B cell (primary cell): ENCODE results near the gene S100A10. TPM values are rescaled to one million over a fixed set of nuclear protein-coding genes. Genes with fewer than 3 reads are reported as not detected.

ENCODE experiments used
- ATAC-seq: fragments of 200-7000 bp; cut with Tn5 transposase; one replicate; pipeline ENCODE4 v1.10.0; 2021; ENCODE audit warnings: low read depth, mild to moderate bottlenecking, moderate number of reproducible peaks, moderate library complexity
- CTCF ChIA-PET: fragments of 350-600 bp; sonication (Branson Sonifier 250); formaldehyde crosslinking; loops from one replicate; lab custom pipeline; 2021; ENCODE audit warnings: antibody characterized with exemption, inconsistent platforms; lab: Charles Lee
- POLR2A ChIA-PET: fragments of 350-600 bp; sonication (Branson Sonifier 250); formaldehyde crosslinking; loops from one replicate; lab custom pipeline; 2021; ENCODE audit warnings: antibody characterized with exemption; lab: Charles Lee
- DNase-seq: peaks from one replicate; pipeline ENCODE4 v3.0.0; 2013
- H2AFZ ChIP-seq: 2 replicates; pipeline ENCODE4 v1.6.1; 2012; ENCODE audit warnings: mild to moderate bottlenecking, low read depth, low read length; ENCODE audit not compliant: insufficient read depth, poor library complexity, severe bottlenecking
- H3K27ac ChIP-seq, 2 donors: 1 replicate in 1 of 2; 2 replicates in 1 of 2; pipeline ENCODE4 v1.5.1; 2012 to 2013; ENCODE audit warnings: low read length in 2 of 2, mild to moderate bottlenecking in 2 of 2, moderate library complexity in 1 of 2
- H3K27me3 ChIP-seq, 4 experiments: fragments of 200-600 bp in 1 of 4; sonication (generic) in 1 of 4; replicated peaks in 1 of 4; 1 replicate in 2 of 4; 2 replicates in 2 of 4; pipeline versions ENCODE4 v1.6.1 to v1.7.0; 2013 to 2016; ENCODE audit warnings: low read length in 3 of 4, mild to moderate bottlenecking in 2 of 4, mixed read lengths in 1 of 4, moderate library complexity in 1 of 4; ENCODE audit not compliant: insufficient read depth in 4 of 4, control insufficient read depth in 3 of 4; ENCODE audit errors: control extremely low read depth in 1 of 4
- H3K36me3 ChIP-seq, 2 experiments: replicated peaks in 1 of 2; 1 replicate in 1 of 2; 2 replicates in 1 of 2; pipeline versions ENCODE4 v1.6.1 to v1.7.1; 2013; ENCODE audit warnings: low read length in 1 of 2; ENCODE audit not compliant: insufficient read depth in 2 of 2, control insufficient read depth in 1 of 2; ENCODE audit errors: control extremely low read depth in 1 of 2, extremely low read depth in 1 of 2
- H3K4me1 ChIP-seq, 2 donors: fragments of 200-600 bp in 1 of 2; sonication (generic) in 1 of 2; 1 replicate in 1 of 2; 2 replicates in 1 of 2; pipeline versions ENCODE4 v1.5.1 to v1.6.1; 2013 to 2017; ENCODE audit warnings: low read length in 2 of 2; ENCODE audit not compliant: control insufficient read depth in 2 of 2, insufficient read depth in 2 of 2
- H3K4me2 ChIP-seq: replicated peaks from 2 replicates; pipeline ENCODE3; 2012; ENCODE audit warnings: mild to moderate bottlenecking, low read depth, low read length; ENCODE audit not compliant: poor library complexity, severe bottlenecking
- H3K4me3 ChIP-seq, 5 experiments: fragments of 200-600 bp in 1 of 5; sonication (generic) in 1 of 5; 1 replicate in 3 of 5; 2 replicates in 2 of 5; pipeline versions ENCODE4 v1.5.1 to v1.7.0; 2011 to 2016; ENCODE audit warnings: low read length in 4 of 5, mild to moderate bottlenecking in 4 of 5, low read depth in 2 of 5, control low read depth in 1 of 5, moderate library complexity in 1 of 5; ENCODE audit not compliant: insufficient read depth in 1 of 5; ENCODE audit errors: control extremely low read depth in 1 of 5, extremely low read depth in 1 of 5
- H3K79me2 ChIP-seq: fragments of 200-600 bp; sonication (generic); one replicate; pipeline ENCODE4 v1.6.0; 2016; ENCODE audit warnings: low read length; ENCODE audit not compliant: control insufficient read depth, insufficient read depth
- H3K9ac ChIP-seq: fragments of 200-600 bp; sonication (generic); 2 replicates; pipeline ENCODE4 v1.6.1; 2017; ENCODE audit warnings: mild to moderate bottlenecking, low read length, moderate library complexity
- H3K9me3 ChIP-seq, 3 donors: one replicate each; pipeline versions ENCODE4 v1.6.1 to v1.7.1; 2013; ENCODE audit warnings: low read length in 2 of 3; ENCODE audit not compliant: control insufficient read depth in 2 of 3, insufficient read depth in 1 of 3; ENCODE audit errors: control extremely low read depth in 1 of 3
- H4K20me1 ChIP-seq: 2 replicates; pipeline ENCODE4 v1.6.0; 2012; ENCODE audit warnings: mild to moderate bottlenecking, low read length; ENCODE audit not compliant: insufficient read depth, control insufficient read depth, poor library complexity, severe bottlenecking
- H3K27ac Mint-ChIP-seq: one replicate; pipeline ENCODE4 v1.8.0; 2021; ENCODE audit warnings: mixed read lengths
- H3K27me3 Mint-ChIP-seq: one replicate; pipeline ENCODE4 v1.8.0; 2021; ENCODE audit warnings: mixed read lengths
- H3K4me1 Mint-ChIP-seq: one replicate; pipeline ENCODE4 v1.8.0; 2021; ENCODE audit warnings: mixed read lengths
- H3K4me3 Mint-ChIP-seq: one replicate; pipeline ENCODE4 v1.8.0; 2021; ENCODE audit warnings: mixed read lengths
- H3K9me3 Mint-ChIP-seq: one replicate; pipeline ENCODE4 v1.8.0; 2022; ENCODE audit warnings: mixed read lengths; ENCODE audit not compliant: insufficient read depth
- EZH2 ChIP-seq: IDR thresholded peaks from 2 replicates; pipeline ENCODE4 v1.6.1; 2012; ENCODE audit warnings: borderline replicate concordance, low read depth, mild to moderate bottlenecking, moderate library complexity, low read length; ENCODE audit not compliant: insufficient read depth, poor library complexity, severe bottlenecking
- WGBS: methylation state at CpG from one replicate; pipeline ENCODE4 v1.1.5; 2013; ENCODE audit warnings: missing lambda C conversion rate; ENCODE audit not compliant: insufficient coverage; 5-methylcytosine and 5-hydroxymethylcytosine counted together
- intact Hi-C: fragments of 100-400 bp; cut with micrococcal nuclease; formaldehyde crosslinking; loops from one replicate; pipeline ENCODE4 v1.10.0; 2022
- polyA plus RNA-seq: library from polyadenylated mRNA; depleted of rRNA; stranded (reverse); fragments of >200 nt; gene quantifications from 2 replicates; pipeline ENCODE4 v1.2.3, GENCODE V29; 2012
- total RNA-seq, 2 donors: library from RNA; stranded (reverse); fragments of 120-200 nt in 1 of 2; gene quantifications; 1 replicate in 1 of 2; 2 replicates in 1 of 2; pipeline versions ENCODE4 v1.2.3 to v1.2.4, GENCODE V29; 2013 to 2022
- TF ChIP-seq, protein P1 (sequence below): fragments of 200-600 bp; IDR thresholded peaks from one replicate; pipeline ENCODE4 v1.8.0; 2022; ENCODE audit warnings: antibody characterized with exemption, mild to moderate bottlenecking

The S100A10 gene
- total and polyA plus RNA-seq, 2 donors (not counting 1 experiment from before 2014, with no cell fraction given) = 38.0 to 47.1 TPM

DNA sequence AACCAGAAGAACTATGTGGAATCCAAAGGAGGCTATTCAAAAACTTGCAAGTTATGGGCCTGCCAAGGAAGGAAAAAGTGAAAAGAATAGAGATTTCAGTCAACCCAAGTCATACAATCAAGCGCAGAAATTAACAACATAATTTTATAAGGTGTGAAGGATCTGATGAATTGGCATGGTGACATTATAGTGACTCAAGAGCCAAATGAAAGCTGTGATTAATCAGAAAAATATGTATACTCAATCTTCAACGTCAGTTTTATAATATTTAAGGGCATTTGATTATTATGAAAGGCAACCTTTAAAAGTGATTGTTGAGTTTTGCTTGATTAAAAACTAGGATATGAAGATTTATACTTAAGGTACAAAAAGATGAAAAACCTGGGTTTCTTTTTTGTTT, 46.5 kb downstream of the S100A10 start:
- CTCF ChIA-PET = interaction anchor here (3.9 kb wide), 1 partner anchor 12 kb away, joined by 29 read pairs; no protein-coding TSS in a partner anchor
- Mint-ChIP-seq H3K4me3 (no peak overlapping the region), H3K27ac (no peak overlapping the region), H3K4me1 (peaks cover 36% of the 10 kb centered on the region), H3K27me3 (peaks cover 4% of the 10 kb centered on the region), H3K9me3 (no peaks in the 10 kb centered on the region)
- no peaks in the 10 kb centered on the region for H3K27me3 ChIP-seq
- no peak overlapping the region for H3K4me3 ChIP-seq
- H3K4me1 ChIP-seq = peaks cover 28 to 30% of the 10 kb centered on the region in 2 donors
- H2AFZ ChIP-seq = no peak overlapping the region
- H3K4me2 ChIP-seq = no peak overlapping the region
- no peak overlapping the region for H3K9ac ChIP-seq
- peak overlapping the region in 1 of 2 donors; percentile 88 for H3K27ac ChIP-seq
- no peaks in the 10 kb centered on the region for H3K79me2 ChIP-seq
- H3K36me3 ChIP-seq = no peaks in the 10 kb centered on the region
- intact Hi-C loops = no loop called here
- peaks cover 0 to 3% (median 0%) of the 10 kb centered on the region in 3 donors for H3K9me3 ChIP-seq
- POLR2A ChIA-PET = no interaction called here
- no peak for DNase-seq
- TF ChIP-seq EZH2 = no peak
- TF ChIP-seq, protein P1, sequence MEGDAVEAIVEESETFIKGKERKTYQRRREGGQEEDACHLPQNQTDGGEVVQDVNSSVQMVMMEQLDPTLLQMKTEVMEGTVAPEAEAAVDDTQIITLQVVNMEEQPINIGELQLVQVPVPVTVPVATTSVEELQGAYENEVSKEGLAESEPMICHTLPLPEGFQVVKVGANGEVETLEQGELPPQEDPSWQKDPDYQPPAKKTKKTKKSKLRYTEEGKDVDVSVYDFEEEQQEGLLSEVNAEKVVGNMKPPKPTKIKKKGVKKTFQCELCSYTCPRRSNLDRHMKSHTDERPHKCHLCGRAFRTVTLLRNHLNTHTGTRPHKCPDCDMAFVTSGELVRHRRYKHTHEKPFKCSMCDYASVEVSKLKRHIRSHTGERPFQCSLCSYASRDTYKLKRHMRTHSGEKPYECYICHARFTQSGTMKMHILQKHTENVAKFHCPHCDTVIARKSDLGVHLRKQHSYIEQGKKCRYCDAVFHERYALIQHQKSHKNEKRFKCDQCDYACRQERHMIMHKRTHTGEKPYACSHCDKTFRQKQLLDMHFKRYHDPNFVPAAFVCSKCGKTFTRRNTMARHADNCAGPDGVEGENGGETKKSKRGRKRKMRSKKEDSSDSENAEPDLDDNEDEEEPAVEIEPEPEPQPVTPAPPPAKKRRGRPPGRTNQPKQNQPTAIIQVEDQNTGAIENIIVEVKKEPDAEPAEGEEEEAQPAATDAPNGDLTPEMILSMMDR = no peak
- WGBS = no CpG with 5 or more reads among the region's 2 CpGs
- no peak for ATAC-seq
- no peaks in the 10 kb centered on the region for H4K20me1 ChIP-seq
